LHCN-M2 (cell line): ENCODE data around the gene ARHGAP15. TPM values are rescaled to one million over a fixed set of nuclear protein-coding genes. Genes with fewer than 3 reads are reported as not detected.

Experiments used
- DNase-seq: peaks from one replicate; pipeline ENCODE4 v3.0.0-alpha.2; 2012; ENCODE audit warnings: low read depth
- total RNA-seq: library from RNA; depleted of rRNA; stranded (reverse); fragments of >200 nt; gene quantifications from 2 replicates; pipeline ENCODE4 v1.2.3, GENCODE V29; 2014

ARHGAP15 gene
- total RNA-seq, 1 experiment from 2014 or later = 0.11 TPM

GRCh38 chr2:143144813-143145455 lies 15.7 kb downstream of the ARHGAP15 start:
- DNase-seq = no peak

GRCh38 chr2:143146366-143146765 lies 17.1 kb downstream of the ARHGAP15 start:
- no peak for DNase-seq

GRCh38 chr2:143146815-143147530 lies 17.8 kb downstream of the ARHGAP15 start:
- DNase-seq = no peak

- no peak for DNase-seq
Observed at GRCh38 chr2:143148011-143148410, 18.8 kb downstream of the ARHGAP15 start.

- DNase-seq = no peak
Observed at GRCh38 chr2:143148757-143149156, 19.5 kb downstream of the ARHGAP15 start.

- DNase-seq = no peak
Observed at GRCh38 chr2:143150287-143150686, 21.1 kb downstream of the ARHGAP15 start.

GRCh38 chr2:143151111-143151752 lies 22.0 kb downstream of the ARHGAP15 start:
- DNase-seq = no peak

GRCh38 chr2:143152219-143152618 lies 23.0 kb downstream of the ARHGAP15 start:
- no peak for DNase-seq

- no peak for DNase-seq
Observed at GRCh38 chr2:143152637-143153036, 23.4 kb downstream of the ARHGAP15 start.

- no peak for DNase-seq
Observed at GRCh38 chr2:143155661-143156060, 26.4 kb downstream of the ARHGAP15 start.

- DNase-seq = no peak
Observed at GRCh38 chr2:143157001-143157400, 27.8 kb downstream of the ARHGAP15 start.

- DNase-seq = no peak
Observed at GRCh38 chr2:143157418-143157817, 28.2 kb downstream of the ARHGAP15 start.

- DNase-seq = no peak
Observed at GRCh38 chr2:143158098-143158497, 28.9 kb downstream of the ARHGAP15 start.

- no peak for DNase-seq
Observed at GRCh38 chr2:143158551-143159485, 29.6 kb downstream of the ARHGAP15 start.

- DNase-seq = no peak
Observed at GRCh38 chr2:143159486-143159840, 30.2 kb downstream of the ARHGAP15 start.

- DNase-seq = no peak
Observed at GRCh38 chr2:143160732-143161707, 31.8 kb downstream of the ARHGAP15 start.

- peak; percentile 34 for DNase-seq
Observed at GRCh38 chr2:143162123-143162837, 33.1 kb downstream of the ARHGAP15 start.

GRCh38 chr2:143162997-143163396 lies 33.8 kb downstream of the ARHGAP15 start:
- DNase-seq = no peak

GRCh38 chr2:143163499-143163898 lies 34.3 kb downstream of the ARHGAP15 start:
- DNase-seq = no peak

GRCh38 chr2:143165291-143165690 lies 36.1 kb downstream of the ARHGAP15 start:
- no peak for DNase-seq
